Measurements from ENCODE around the gene RALB.

The RALB gene

GRCh38 chr2:120265006-120265405 lies 12.4 kb downstream of the RALB start:
- peak; percentile 68 to 78 (median 69) for DNase-seq

GRCh38 chr2:120267348-120267747 lies 14.7 kb downstream of the RALB start:
- peak in 1 of 3 donors; percentile 34 for DNase-seq

GRCh38 chr2:120269076-120269744 lies 16.6 kb downstream of the RALB start:
- DNase-seq = no peak

GRCh38 chr2:120269816-120270215 lies 17.2 kb downstream of the RALB start:
- DNase-seq = no peak

GRCh38 chr2:120271711-120272379 lies 19.2 kb downstream of the RALB start:
- DNase-seq = no peak

- peak in 1 of 3 donors; percentile 21 for DNase-seq
These were observed 20.3 kb downstream of the RALB start for GRCh38 chr2:120272763-120273481.

- DNase-seq = no peak
These were observed 23.2 kb downstream of the RALB start for GRCh38 chr2:120275617-120276400.

GRCh38 chr2:120277505-120278205 lies 25.0 kb downstream of the RALB start:
- DNase-seq = no peak

- DNase-seq = no peak
These were observed 26.2 kb downstream of the RALB start for GRCh38 chr2:120278901-120279300.

- DNase-seq = peak; percentile 51 to 65 (median 63)
These were observed 27.1 kb downstream of the RALB start for GRCh38 chr2:120279708-120280107.

GRCh38 chr2:120283649-120284048 lies 31.0 kb downstream of the RALB start:
- DNase-seq = no peak

GRCh38 chr2:120285056-120285455 lies 32.4 kb downstream of the RALB start:
- peak in 2 of 3 donors; percentile 49 to 50 for DNase-seq

- DNase-seq = peak; percentile 69 to 82 (median 78)
These were observed 34.7 kb downstream of the RALB start for GRCh38 chr2:120287183-120288015.

GRCh38 chr2:120288016-120288373 lies 35.3 kb downstream of the RALB start:
- DNase-seq = no peak

- no peak for DNase-seq
These were observed 36.7 kb downstream of the RALB start for GRCh38 chr2:120289221-120289906.

GRCh38 chr2:120290737-120291136 lies 38.1 kb downstream of the RALB start:
- DNase-seq = no peak

- DNase-seq = no peak
These were observed 39.0 kb downstream of the RALB start for GRCh38 chr2:120291401-120292311.

GRCh38 chr2:120293096-120294007 lies 40.7 kb downstream of the RALB start:
- no peak for DNase-seq

- no peak for DNase-seq
These were observed 41.3 kb downstream of the RALB start for GRCh38 chr2:120294008-120294340.

All from suppressor macrophage treated with lipopolysaccharide for 1 hour (primary cell).